ENCODE results near the gene STON1. TPM values are rescaled to one million over a fixed set of nuclear protein-coding genes. Genes with fewer than 3 reads are reported as not detected.
A peak's percentile ranks its signal among the peaks of the same experiment; 100 is the strongest.

Gene STON1
- total RNA-seq, 1 experiment from 2014 or later = 1.5 TPM

GRCh38 chr2:48507111-48507510 is 22.8 kb upstream of the STON1 start:
- no peaks in the 10 kb centered on the region for H3K27me3 Mint-ChIP-seq (ENCODE audit: insufficient read depth, unreplicated experiment)
- peaks cover 7% of the 10 kb centered on the region for H3K36me3 Mint-ChIP-seq (ENCODE audit: insufficient read depth, unreplicated experiment)
- Histone ChIP-seq H3K9me3 (no peaks in the 10 kb centered on the region), H3K36me3 (ENCODE audit: control insufficient read depth, insufficient read depth, low read length) (no peaks in the 10 kb centered on the region), H3K27me3 (replicated peaks; ENCODE audit: control insufficient read depth, insufficient read depth, low read length) (no peaks in the 10 kb centered on the region), H3K4me1 (peaks cover 18% of the 10 kb centered on the region), H3K4me3 (ENCODE audit: low read depth, low read length) (no peak overlapping the region)
- CTCF ChIA-PET = no interaction called here
- peaks cover 13% of the 10 kb centered on the region for H3K4me1 Mint-ChIP-seq (ENCODE audit: low read depth, unreplicated experiment)
- no peak for DNase-seq
- no peak overlapping the region for H3K4me3 Mint-ChIP-seq (ENCODE audit: unreplicated experiment)
- intact Hi-C loops (cut with micrococcal nuclease; ENCODE audit: unreplicated experiment) = no loop called here
- POLR2A ChIA-PET = no interaction called here
- no TSS peak for BruUV-seq (replicated peaks)
- no peak overlapping the region for H3K27ac Mint-ChIP-seq (ENCODE audit: unreplicated experiment)
- no peak for TF ChIP-seq CTCF (IDR thresholded peaks at IDR 0.05; ENCODE audit: insufficient read depth in 1 of 2, low read depth in 1 of 2, low read length in 1 of 2, severe bottlenecking in 1 of 2, unreplicated experiment in 1 of 2)
- no peaks in the 10 kb centered on the region for H3K9me3 Mint-ChIP-seq (ENCODE audit: unreplicated experiment)

GRCh38 chr2:48508461-48509124 is 21.4 kb upstream of the STON1 start:
- Histone ChIP-seq H3K4me3 (ENCODE audit: low read depth, low read length) (no peak overlapping the region), H3K9me3 (no peaks in the 10 kb centered on the region), H3K36me3 (ENCODE audit: control insufficient read depth, insufficient read depth, low read length) (no peaks in the 10 kb centered on the region), H3K4me1 (peaks cover 18% of the 10 kb centered on the region), H3K27me3 (replicated peaks; ENCODE audit: control insufficient read depth, insufficient read depth, low read length) (no peaks in the 10 kb centered on the region)
- peaks cover 20% of the 10 kb centered on the region for H3K36me3 Mint-ChIP-seq (ENCODE audit: insufficient read depth, unreplicated experiment)
- intact Hi-C loops (cut with micrococcal nuclease; ENCODE audit: unreplicated experiment) = loop anchor here (2.0 kb wide), 1 partner anchor 80 kb away; no protein-coding TSS in a partner anchor
- BruUV-seq (replicated peaks) = TSS peak; percentile 52
- peaks cover 13% of the 10 kb centered on the region for H3K4me1 Mint-ChIP-seq (ENCODE audit: low read depth, unreplicated experiment)
- peak overlapping the region; percentile 29 for H3K4me3 Mint-ChIP-seq (ENCODE audit: unreplicated experiment)
- CTCF ChIA-PET = no interaction called here
- H3K9me3 Mint-ChIP-seq (ENCODE audit: unreplicated experiment) = no peaks in the 10 kb centered on the region
- no peaks in the 10 kb centered on the region for H3K27me3 Mint-ChIP-seq (ENCODE audit: insufficient read depth, unreplicated experiment)
- no peak for TF ChIP-seq CTCF (IDR thresholded peaks at IDR 0.05; ENCODE audit: insufficient read depth in 1 of 2, low read depth in 1 of 2, low read length in 1 of 2, severe bottlenecking in 1 of 2, unreplicated experiment in 1 of 2)
- DNase-seq = peak; percentile 49 to 54
- POLR2A ChIA-PET = no interaction called here
- peak overlapping the region; percentile 80 for H3K27ac Mint-ChIP-seq (ENCODE audit: unreplicated experiment)

- Mint-ChIP-seq H3K36me3 (ENCODE audit: insufficient read depth, unreplicated experiment) (peaks cover 28% of the 10 kb centered on the region), H3K4me1 (ENCODE audit: low read depth, unreplicated experiment) (peaks cover 13% of the 10 kb centered on the region)
Measured at GRCh38 chr2:48510329-48510728, 19.6 kb upstream of the STON1 start.

More at GRCh38 chr2:48510329-48510728, 19.6 kb upstream of the STON1 start:
- Histone ChIP-seq H3K4me1 (peaks cover 18% of the 10 kb centered on the region), H3K36me3 (ENCODE audit: control insufficient read depth, insufficient read depth, low read length) (no peaks in the 10 kb centered on the region; the same call in 1 of the 2 replicates), H3K9me3 (no peaks in the 10 kb centered on the region), H3K4me3 (ENCODE audit: low read depth, low read length) (no peak overlapping the region), H3K27me3 (replicated peaks; ENCODE audit: control insufficient read depth, insufficient read depth, low read length) (no peaks in the 10 kb centered on the region)
- Mint-ChIP-seq H3K4me3 (ENCODE audit: unreplicated experiment) (no peak overlapping the region), H3K27me3 (ENCODE audit: insufficient read depth, unreplicated experiment) (no peaks in the 10 kb centered on the region), H3K9me3 (ENCODE audit: unreplicated experiment) (no peaks in the 10 kb centered on the region), H3K27ac (ENCODE audit: unreplicated experiment) (no peak overlapping the region)
- no peak for TF ChIP-seq CTCF (IDR thresholded peaks at IDR 0.05; ENCODE audit: insufficient read depth in 1 of 2, low read depth in 1 of 2, low read length in 1 of 2, severe bottlenecking in 1 of 2, unreplicated experiment in 1 of 2)
- no TSS peak for BruUV-seq (replicated peaks)
- intact Hi-C loops (cut with micrococcal nuclease; ENCODE audit: unreplicated experiment) = no loop called here
- no peak for DNase-seq
- POLR2A ChIA-PET = no interaction called here
- CTCF ChIA-PET = no interaction called here

Measured in Caco-2 (cell line).